Calu3 (cell line): ENCODE results near the gene BOLA3. TPM values are rescaled to one million over a fixed set of nuclear protein-coding genes. Genes with fewer than 3 reads are reported as not detected.

ENCODE experiments used
- BruUV-seq: library from RNA; stranded (reverse); fragments of 400-500 nt; replicated peaks from 2 replicates; lab custom pipeline; 2021; lab: Mats Ljungman, UMichigan
- CTCF ChIA-PET: fragments of 300-600 bp; sonication (Branson Sonifier 250); formaldehyde crosslinking; loops from one replicate; lab custom pipeline; 2022; ENCODE audit warnings: antibody characterized with exemption; lab: Charles Lee
- DNase-seq: peaks from one replicate; pipeline ENCODE4 v3.0.0; 2022
- H3K27ac Mint-ChIP-seq: one replicate; pipeline ENCODE4 v1.8.0; 2022; ENCODE audit warnings: mixed read lengths; ENCODE audit not compliant: unreplicated experiment
- H3K27me3 Mint-ChIP-seq: one replicate; pipeline ENCODE4 v1.8.0; 2022; ENCODE audit warnings: mixed read lengths; ENCODE audit not compliant: unreplicated experiment
- H3K36me3 Mint-ChIP-seq: one replicate; pipeline ENCODE4 v1.8.0; 2022; ENCODE audit warnings: mild to moderate bottlenecking, moderate library complexity, mixed read lengths; ENCODE audit not compliant: insufficient read depth, unreplicated experiment
- H3K4me1 Mint-ChIP-seq: one replicate; pipeline ENCODE4 v1.8.0; 2022; ENCODE audit warnings: mild to moderate bottlenecking, low read depth, mixed read lengths; ENCODE audit not compliant: unreplicated experiment
- H3K4me3 Mint-ChIP-seq: one replicate; pipeline ENCODE4 v1.8.0; 2022; ENCODE audit warnings: mild to moderate bottlenecking, low read depth, moderate library complexity, mixed read lengths; ENCODE audit not compliant: unreplicated experiment
- H3K9me3 Mint-ChIP-seq: one replicate; pipeline ENCODE4 v1.8.0; 2022; ENCODE audit warnings: low read depth, mixed read lengths; ENCODE audit not compliant: unreplicated experiment
- intact Hi-C: fragments of 100-400 bp; cut with micrococcal nuclease; formaldehyde crosslinking; loops from one replicate; pipeline ENCODE4 v1.10.0; 2022; ENCODE audit not compliant: unreplicated experiment
- total RNA-seq: library from RNA; stranded (reverse); gene quantifications from 2 replicates; pipeline ENCODE4 v1.2.3, GENCODE V29; 2022
- TF ChIP-seq, protein P1 (sequence below): fragments of 200-600 bp; IDR thresholded peaks from one replicate; pipeline ENCODE4 v1.8.0; 2022; ENCODE audit warnings: antibody characterized with exemption; ENCODE audit not compliant: unreplicated experiment

BOLA3 gene
- total RNA-seq, 1 experiment from 2014 or later, result 45.8 TPM

DNA sequence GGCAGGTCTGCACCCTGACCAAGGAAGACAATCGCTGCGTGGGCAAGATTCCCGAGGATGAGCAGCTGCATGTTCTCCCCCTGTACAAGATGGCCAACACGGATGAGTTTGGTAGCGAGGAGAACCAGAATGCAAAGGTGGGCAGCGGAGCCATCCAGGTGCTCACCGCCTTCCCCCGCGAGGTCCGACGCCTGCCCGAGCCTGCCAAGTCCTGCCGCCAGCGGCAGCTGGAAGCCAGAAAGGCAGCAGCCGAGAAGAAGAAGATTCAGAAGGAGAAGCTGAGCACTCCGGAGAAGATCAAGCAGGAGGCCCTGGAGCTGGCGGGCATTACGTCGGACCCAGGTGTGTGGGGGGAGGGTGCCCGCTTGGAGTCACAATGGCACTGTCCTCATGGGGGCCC, 48.4 kb downstream of the BOLA3 start:
- TF ChIP-seq, protein P1, sequence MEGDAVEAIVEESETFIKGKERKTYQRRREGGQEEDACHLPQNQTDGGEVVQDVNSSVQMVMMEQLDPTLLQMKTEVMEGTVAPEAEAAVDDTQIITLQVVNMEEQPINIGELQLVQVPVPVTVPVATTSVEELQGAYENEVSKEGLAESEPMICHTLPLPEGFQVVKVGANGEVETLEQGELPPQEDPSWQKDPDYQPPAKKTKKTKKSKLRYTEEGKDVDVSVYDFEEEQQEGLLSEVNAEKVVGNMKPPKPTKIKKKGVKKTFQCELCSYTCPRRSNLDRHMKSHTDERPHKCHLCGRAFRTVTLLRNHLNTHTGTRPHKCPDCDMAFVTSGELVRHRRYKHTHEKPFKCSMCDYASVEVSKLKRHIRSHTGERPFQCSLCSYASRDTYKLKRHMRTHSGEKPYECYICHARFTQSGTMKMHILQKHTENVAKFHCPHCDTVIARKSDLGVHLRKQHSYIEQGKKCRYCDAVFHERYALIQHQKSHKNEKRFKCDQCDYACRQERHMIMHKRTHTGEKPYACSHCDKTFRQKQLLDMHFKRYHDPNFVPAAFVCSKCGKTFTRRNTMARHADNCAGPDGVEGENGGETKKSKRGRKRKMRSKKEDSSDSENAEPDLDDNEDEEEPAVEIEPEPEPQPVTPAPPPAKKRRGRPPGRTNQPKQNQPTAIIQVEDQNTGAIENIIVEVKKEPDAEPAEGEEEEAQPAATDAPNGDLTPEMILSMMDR, result no peak
- Mint-ChIP-seq H3K27ac (no peak overlapping the region), H3K4me1 (no peaks in the 10 kb centered on the region), H3K27me3 (no peaks in the 10 kb centered on the region), H3K36me3 (peaks cover 20% of the 10 kb centered on the region), H3K4me3 (no peak overlapping the region), H3K9me3 (no peaks in the 10 kb centered on the region)
- no TSS peak for BruUV-seq
- CTCF ChIA-PET, result no interaction called here
- intact Hi-C loops, result no loop called here
- DNase-seq, result no peak

- no peak for DNase-seq
- Mint-ChIP-seq H3K27ac (no peak overlapping the region), H3K4me3 (no peak overlapping the region), H3K9me3 (no peaks in the 10 kb centered on the region), H3K27me3 (no peaks in the 10 kb centered on the region), H3K36me3 (peaks cover 20% of the 10 kb centered on the region), H3K4me1 (no peaks in the 10 kb centered on the region)
- intact Hi-C loops, result no loop called here
- BruUV-seq, result no TSS peak
- TF ChIP-seq, protein P1, result no peak
- CTCF ChIA-PET, result interaction anchor here (0.6 kb wide), 2 partner anchors 13 to 80 kb away, joined by 3 to 5 read pairs; no protein-coding TSS in a partner anchor
These were observed 50.1 kb downstream of the BOLA3 start for GRCh38 chr2:74097574-74097973.

DNA sequence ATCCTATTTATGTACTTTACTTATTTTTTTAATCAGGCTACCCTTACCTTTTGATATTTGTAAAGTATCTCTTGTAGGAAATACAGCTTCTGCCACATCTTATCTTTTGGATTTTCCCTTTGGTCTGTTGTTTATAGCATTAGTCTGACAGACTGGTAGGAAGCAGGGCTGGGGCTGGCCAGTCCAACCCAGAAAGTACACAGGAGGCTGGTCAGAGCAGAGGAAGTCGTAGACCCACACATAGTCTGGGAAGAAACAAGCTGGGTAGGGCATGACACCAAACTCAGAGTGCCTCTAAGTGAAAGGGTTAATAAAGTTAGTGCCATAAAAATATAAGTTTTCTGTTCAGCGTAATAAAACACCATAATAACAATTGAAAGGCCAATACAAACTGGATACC, 51.7 kb downstream of the BOLA3 start:
- no peak for DNase-seq
- H3K27ac Mint-ChIP-seq, result no peak overlapping the region
- peaks cover 14% of the 10 kb centered on the region for H3K36me3 Mint-ChIP-seq

DNA sequence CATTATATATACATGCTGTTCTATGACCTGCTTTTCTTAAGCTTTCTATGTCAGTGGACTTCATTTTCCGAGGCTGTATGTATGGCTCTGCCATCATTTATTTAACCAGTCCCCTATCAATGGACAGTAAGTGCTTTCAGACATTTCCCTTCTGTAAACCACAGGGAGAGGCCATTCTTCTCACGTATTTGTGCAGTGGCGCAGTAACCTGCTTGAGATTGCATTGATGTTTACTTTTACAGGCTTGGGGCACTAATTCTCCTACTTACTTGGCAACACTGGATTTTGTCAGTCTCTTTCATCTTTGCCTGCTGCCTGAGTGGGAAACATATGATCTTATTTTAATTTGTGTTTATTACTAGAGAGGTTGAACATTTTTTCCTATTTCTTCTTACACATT, 52.1 kb downstream of the BOLA3 start:
- H3K27ac Mint-ChIP-seq, result no peak overlapping the region
- no peak overlapping the region for H3K4me3 Mint-ChIP-seq
- no peaks in the 10 kb centered on the region for H3K9me3 Mint-ChIP-seq
- no peaks in the 10 kb centered on the region for H3K27me3 Mint-ChIP-seq
- H3K4me1 Mint-ChIP-seq, result no peaks in the 10 kb centered on the region
- no TSS peak for BruUV-seq
- DNase-seq, result no peak
- CTCF ChIA-PET, result no interaction called here
- intact Hi-C loops, result no loop called here
- peaks cover 10% of the 10 kb centered on the region for H3K36me3 Mint-ChIP-seq
- TF ChIP-seq, protein P1, result no peak

More for the DNA sequence above, 51.7 kb downstream of the BOLA3 start:
- intact Hi-C loops, result no loop called here
- H3K4me1 Mint-ChIP-seq, result no peaks in the 10 kb centered on the region
- no TSS peak for BruUV-seq
- no peaks in the 10 kb centered on the region for H3K9me3 Mint-ChIP-seq
- TF ChIP-seq, protein P1, result no peak
- H3K27me3 Mint-ChIP-seq, result no peaks in the 10 kb centered on the region
- H3K4me3 Mint-ChIP-seq, result no peak overlapping the region
- CTCF ChIA-PET, result no interaction called here
